UCSD-AML1 (cell line): ENCODE measurements around the gene SNX27.
"Not testable (repeated sequence)": the region's sequence is repeated elsewhere in the genome, so short reads cannot be mapped to it uniquely, and the experiment has no call there.

Experiments
- DNase-seq: peaks from one replicate; lab custom pipeline; 2025; ENCODE audit not compliant: unreplicated experiment; lab: John Stamatoyannopoulos, UW

The SNX27 gene

DNA sequence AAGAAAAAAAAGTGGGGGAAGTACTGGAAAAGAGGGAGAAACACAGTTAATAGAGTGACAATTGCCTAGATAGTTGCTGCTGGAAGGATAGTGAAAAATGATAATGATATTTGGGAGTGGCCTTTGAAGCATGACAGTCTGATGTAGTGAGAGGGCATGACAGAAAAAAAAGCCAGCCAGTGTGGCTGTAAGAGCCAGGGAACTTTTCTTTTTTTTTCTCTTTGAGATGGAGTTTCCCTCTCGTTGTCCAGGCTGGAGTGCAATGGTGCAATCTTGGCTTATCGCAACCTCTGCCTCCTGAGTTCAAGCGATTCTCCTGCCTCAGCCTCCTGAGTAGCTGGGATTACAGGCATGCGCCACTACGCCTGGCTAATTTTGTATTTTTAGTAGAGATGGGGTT, 9.3 kb upstream of the SNX27 start:
- DNase-seq: not testable (repeated sequence)

DNA sequence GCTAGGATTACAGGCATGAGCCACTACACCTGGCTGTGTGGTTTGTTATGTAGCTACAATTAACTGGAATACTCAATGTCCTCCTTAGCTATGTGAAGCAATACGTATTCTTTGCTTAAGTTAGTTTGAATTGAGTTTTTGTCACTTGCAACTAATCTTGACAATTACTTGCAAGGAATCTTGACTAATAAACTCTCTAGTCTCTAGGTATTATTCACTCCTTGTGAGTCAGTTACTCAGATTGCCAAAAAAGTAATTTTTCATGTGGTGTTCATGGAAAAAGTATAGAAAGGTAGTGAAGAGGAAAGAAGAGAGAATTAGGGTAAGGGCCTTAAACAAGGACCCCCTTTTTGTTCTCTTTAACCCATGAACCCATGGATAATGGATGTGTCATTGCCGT, 7.6 kb upstream of the SNX27 start:
- DNase-seq: no peak

DNA sequence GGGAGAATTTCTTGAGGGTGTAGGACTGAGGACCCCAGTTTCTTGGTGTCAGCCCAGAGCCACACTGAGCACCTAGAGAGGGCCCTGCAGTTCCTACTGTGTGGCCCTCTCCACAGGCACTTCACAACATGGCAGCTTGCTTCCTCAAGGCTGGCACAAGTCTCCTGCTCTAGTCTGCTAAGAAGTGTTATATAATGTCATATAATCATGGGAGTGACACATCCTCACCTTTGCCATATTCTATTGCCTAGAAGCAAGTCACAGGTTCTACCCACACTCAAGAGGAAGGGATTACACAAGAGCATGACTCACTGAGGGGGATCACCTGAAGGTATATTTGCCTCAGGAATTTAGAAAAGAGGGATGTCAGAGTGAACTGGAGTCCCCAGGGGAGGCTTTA, 5.5 kb upstream of the SNX27 start:
- no peak for DNase-seq

- no peak for DNase-seq
Observed at GRCh38 chr1:151606857-151607256, 5.0 kb upstream of the SNX27 start.

DNA sequence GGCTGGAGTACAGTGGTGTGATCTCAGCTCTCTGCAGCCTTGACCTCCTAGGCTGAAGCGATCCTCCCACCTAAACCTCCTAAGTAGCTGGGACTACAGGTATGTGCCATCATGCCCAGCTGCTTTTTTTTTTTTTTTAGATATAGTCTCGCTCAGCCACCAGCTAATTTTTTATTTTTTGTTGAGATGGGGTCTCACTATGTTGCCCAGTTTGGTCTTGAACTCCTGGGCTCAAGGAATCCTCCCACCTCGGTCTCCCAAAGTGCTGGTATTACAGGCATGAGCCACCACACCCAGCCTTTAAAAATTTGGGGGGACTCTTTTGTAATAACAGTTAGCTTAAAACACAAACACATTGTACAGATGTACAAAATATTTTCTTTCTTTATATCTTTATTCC, 1.7 kb upstream of the SNX27 start:
- DNase-seq: no peak

GRCh38 chr1:151611288-151611790, 511 bp upstream of the SNX27 start:
- DNase-seq: peak; percentile 39

GRCh38 chr1:151612501-151613281, 841 bp downstream of the SNX27 start:
- peak; percentile 36 for DNase-seq

DNA sequence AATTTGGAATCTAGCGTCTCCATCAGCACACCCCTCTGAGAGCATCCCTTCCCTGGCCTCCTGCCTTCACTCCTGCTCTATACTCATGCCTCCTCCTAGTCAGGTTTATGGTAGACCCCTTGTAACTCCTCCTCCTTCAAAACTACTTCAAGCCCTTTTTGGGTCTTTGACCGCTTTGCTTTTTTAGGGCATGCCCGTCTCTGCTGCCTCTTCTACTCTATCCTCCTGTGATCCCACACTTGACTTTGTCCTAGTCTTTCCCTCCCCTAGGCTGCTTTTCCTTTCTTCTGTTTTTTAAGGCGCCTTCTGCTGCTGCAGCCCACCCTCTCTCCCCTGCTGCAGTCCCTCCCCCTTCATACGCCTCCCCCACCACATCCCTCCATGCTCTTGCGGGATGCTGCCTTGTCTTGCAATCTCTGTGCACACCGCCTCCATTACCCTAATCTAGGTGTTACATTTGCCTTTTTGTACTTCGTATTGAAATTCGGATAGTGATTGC, 1.5 kb downstream of the SNX27 start:
- no peak for DNase-seq

GRCh38 chr1:151615711-151616504, 4.1 kb downstream of the SNX27 start:
- DNase-seq: no peak

DNA sequence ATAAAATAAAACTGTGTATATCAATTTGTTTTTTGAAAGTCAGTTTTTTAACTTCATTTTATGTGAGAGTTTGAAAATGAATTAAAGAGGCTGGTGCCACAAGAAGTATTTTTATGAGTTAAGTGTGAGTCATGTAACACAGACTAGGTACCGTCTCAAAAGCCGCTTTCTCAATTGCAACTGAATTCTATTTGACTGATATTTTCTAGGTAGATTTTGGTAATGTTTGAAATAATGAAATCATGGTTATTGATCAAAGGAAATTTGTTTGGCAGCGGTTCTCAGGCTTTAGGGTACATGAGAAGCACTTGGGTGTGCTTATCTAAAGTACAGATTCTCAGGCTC, 4.6 kb downstream of the SNX27 start:
- DNase-seq: no peak

- DNase-seq: no peak
Observed at GRCh38 chr1:151618003-151618402, 6.2 kb downstream of the SNX27 start.

DNA sequence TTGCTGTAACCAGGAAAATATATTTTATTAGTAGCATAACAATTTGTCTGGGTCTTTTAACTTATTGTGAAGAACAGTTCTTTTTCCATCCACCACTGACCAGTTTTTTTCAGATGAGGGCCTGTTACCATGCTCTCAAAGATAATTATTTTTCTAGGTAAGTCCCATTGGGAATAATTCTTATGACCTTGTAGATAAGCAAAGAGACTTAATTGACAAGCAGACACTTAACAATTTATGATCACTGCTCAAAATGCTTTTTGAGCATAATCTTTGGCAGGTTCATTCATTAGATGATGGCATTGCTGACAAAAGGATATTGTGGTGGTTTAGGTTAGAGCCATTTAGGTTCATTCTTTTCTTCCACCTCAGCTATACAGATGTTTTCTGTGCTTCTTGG, 6.6 kb downstream of the SNX27 start:
- DNase-seq: no peak

DNA sequence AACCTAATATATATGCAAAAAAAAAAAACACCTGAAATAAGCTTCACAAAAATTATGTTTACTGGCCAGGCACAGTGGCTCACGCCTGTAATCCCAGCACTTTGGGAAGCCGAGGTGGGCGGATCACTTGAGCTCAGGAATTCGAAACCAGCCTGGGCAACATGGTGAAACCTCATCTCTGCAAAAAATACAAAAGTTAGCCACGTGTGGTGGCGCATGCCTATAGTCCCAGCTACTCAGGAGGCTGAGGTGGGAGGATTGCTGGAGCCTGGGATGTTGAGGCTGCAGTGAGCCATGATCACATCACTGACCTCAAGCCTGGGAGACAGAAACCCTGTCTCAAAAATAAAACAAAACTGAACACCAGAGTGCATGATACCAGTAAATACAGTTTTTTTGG, 7.1 kb downstream of the SNX27 start:
- not testable (repeated sequence) for DNase-seq

- no peak for DNase-seq
Observed at GRCh38 chr1:151619489-151620093, 7.7 kb downstream of the SNX27 start.

- no peak for DNase-seq
Observed at GRCh38 chr1:151620286-151620685, 8.4 kb downstream of the SNX27 start.

DNA sequence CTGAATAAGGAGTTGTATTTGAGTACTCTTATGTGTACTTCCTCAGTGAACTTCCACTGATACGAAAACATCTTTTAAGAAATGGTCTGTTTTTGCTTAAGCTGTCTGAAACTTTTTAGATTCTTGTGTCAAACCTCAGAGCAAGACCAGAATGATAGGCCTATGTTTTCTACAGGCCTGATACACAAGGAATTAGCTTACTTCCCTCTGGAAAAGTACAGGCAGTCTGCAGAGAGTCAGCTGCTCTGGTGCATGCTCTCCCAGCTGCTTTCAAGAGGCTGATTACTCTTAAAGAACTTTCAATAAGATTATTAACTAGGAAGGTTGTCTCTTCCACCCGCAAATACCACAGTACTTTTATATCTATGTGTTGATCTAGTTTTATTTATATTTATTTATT, 9.5 kb downstream of the SNX27 start:
- DNase-seq: no peak

GRCh38 chr1:151624783-151625182, 12.9 kb downstream of the SNX27 start:
- no peak for DNase-seq

DNA sequence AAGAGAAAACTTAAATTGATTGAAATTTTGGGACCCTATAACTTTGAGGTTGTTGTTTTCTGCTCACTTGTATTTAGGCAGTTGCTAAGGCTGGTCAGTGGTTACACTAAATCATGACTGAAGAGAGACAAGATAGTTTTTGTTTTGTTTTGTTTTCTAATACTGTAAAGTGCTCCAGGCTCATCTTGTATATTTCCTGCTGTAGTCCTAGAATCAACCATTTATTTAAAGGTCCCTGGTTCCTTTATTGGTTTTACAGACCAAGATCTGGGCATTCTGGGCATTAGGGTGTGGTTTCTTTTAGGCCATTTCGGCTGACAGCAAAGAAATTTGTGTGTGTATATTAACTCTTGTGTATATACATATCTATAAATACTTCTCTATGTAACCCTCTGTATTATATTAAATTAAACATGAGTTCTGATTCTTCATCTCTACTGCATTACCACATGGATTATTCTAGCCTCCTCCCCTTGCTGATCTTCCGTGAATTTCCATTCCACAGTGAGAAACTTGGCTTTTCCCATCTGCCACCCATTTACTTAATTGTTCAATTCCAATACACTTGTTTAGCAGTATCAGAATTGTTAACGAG, 15.0 kb downstream of the SNX27 start:
- no peak for DNase-seq

DNA sequence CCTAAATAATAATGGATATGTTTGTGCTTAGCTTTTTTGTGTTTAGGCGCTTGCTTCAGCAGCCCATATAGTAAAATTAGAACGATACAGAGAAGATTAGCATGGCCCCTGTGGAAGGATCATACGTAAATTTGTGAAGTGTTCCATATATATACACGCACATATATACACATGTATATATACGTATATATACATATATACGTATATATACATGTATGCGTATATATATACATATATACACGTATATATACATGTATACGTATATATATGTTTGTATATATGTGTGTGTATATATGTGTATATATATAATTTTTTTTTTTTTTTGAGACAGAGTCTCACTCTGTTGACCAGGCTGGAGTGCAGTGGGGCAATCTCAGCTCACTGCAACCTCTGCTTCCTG, 17.4 kb downstream of the SNX27 start:
- DNase-seq: no peak

GRCh38 chr1:151635479-151636072, 23.7 kb downstream of the SNX27 start:
- DNase-seq: no peak
